Measurements from ENCODE around the gene CARTPT. TPM values are rescaled to one million over a fixed set of nuclear protein-coding genes. Genes with fewer than 3 reads are reported as not detected.
A peak's percentile ranks its signal among the peaks of the same experiment; 100 is the strongest.

CARTPT gene
- total and polyA plus RNA-seq, 9 of the 15 experiments (the other 6 are each of a cell fraction or from before 2014, with no cell fraction given), result not detected

GRCh38 chr5:71677977-71678376, 41.1 kb upstream of the CARTPT start:
- peaks cover 4 to 7% of the 10 kb centered on the region in 2 experiments; a peak in 3 of 5 replicates for H3K27me3 ChIP-seq (ENCODE audit: control insufficient read depth in 2 of 2, insufficient read depth in 2 of 2, low read length in 2 of 2)
- H3K79me2 ChIP-seq (ENCODE audit: control insufficient read depth, insufficient read depth, low read length), result no peaks in the 10 kb centered on the region
- in situ Hi-C loops (cut with MboI) (no loop called here), intact Hi-C loops (cut with micrococcal nuclease) (no loop called here)
- H3K4me1 ChIP-seq (replicated peaks in 1 of 2; ENCODE audit: control insufficient read depth in 2 of 2, insufficient read depth in 2 of 2, low read length in 2 of 2), result no peaks in the 10 kb centered on the region; a peak in 1 of 5 replicates
- WGBS (ENCODE audit: insufficient coverage, low coverage, missing lambda C conversion rate), result 0% methylated on average over 1 of the region's 1 CpG
- H3K36me3 ChIP-seq (ENCODE audit: control insufficient read depth, insufficient read depth, low read length), result no peaks in the 10 kb centered on the region
- H3K9me3 ChIP-seq (replicated peaks; ENCODE audit: control insufficient read depth, insufficient read depth, low read depth, low read length), result no peaks in the 10 kb centered on the region
- no TSS peak for BruUV-seq (replicated peaks)
- TF ChIP-seq TAF1 (IDR thresholded peaks at IDR 0.05; ENCODE audit: control insufficient read depth, extremely low read depth, insufficient read depth, low read length, severe bottlenecking), result no peak
- peak; percentile 51 for TF ChIP-seq ZNF316 (IDR thresholded peaks at IDR 0.05)
- no peaks in the 10 kb centered on the region for H4K20me1 ChIP-seq (replicated peaks; ENCODE audit: control insufficient read depth, insufficient read depth, low read length)
- H3K4me3 ChIP-seq, result no peak overlapping the region
- no peak overlapping the region for H2AFZ ChIP-seq (ENCODE audit: low read depth, low read length)
- H3K4me2 ChIP-seq (ENCODE audit: insufficient read depth, low read length), result no peak overlapping the region
- no peak for ATAC-seq
- H3K9me1 ChIP-seq (ENCODE audit: control insufficient read depth, insufficient read depth, low read length), result no peaks in the 10 kb centered on the region
- ChIA-PET POLR2A (interaction anchor here (0.8 kb wide), 1 partner anchor 80 kb away, joined by 3 read pairs; no protein-coding TSS in a partner anchor), CTCF (ENCODE audit: low intra/inter-chr PET ratio) (no interaction called here)
- DNase-seq (ENCODE audit: extremely low read depth in 1 of 4, low spot score in 3 of 4), result no peak
- no peak overlapping the region for H3K27ac ChIP-seq (ENCODE audit: extremely low read depth, low read depth, low read length)
- FAIRE-seq, result no peak
- no peak overlapping the region for H3K9ac ChIP-seq (ENCODE audit: insufficient read depth in 1 of 2, low read depth in 2 of 2, low read length in 2 of 2)

- in situ Hi-C loops (cut with MboI), result no loop called here
- Histone ChIP-seq H3K9ac (ENCODE audit: insufficient read depth in 1 of 2, low read depth in 2 of 2, low read length in 2 of 2) (no peak overlapping the region), H2AFZ (ENCODE audit: low read depth, low read length) (no peak overlapping the region), H3K27ac (ENCODE audit: extremely low read depth, low read depth, low read length) (no peak overlapping the region), H3K36me3 (ENCODE audit: control insufficient read depth, insufficient read depth, low read length) (no peaks in the 10 kb centered on the region), H3K4me1 (replicated peaks in 1 of 2; ENCODE audit: control insufficient read depth in 2 of 2, insufficient read depth in 2 of 2, low read length in 2 of 2) (no peaks in the 10 kb centered on the region; a peak in 1 of 5 replicates), H3K4me2 (ENCODE audit: insufficient read depth, low read length) (no peak overlapping the region), H3K79me2 (ENCODE audit: control insufficient read depth, insufficient read depth, low read length) (no peaks in the 10 kb centered on the region), H3K9me1 (ENCODE audit: control insufficient read depth, insufficient read depth, low read length) (no peaks in the 10 kb centered on the region), H3K4me3 (no peak overlapping the region), H3K9me3 (replicated peaks; ENCODE audit: control insufficient read depth, insufficient read depth, low read depth, low read length) (no peaks in the 10 kb centered on the region), H3K27me3 (ENCODE audit: control insufficient read depth in 2 of 2, insufficient read depth in 2 of 2, low read length in 2 of 2) (peaks cover 4 to 11% of the 10 kb centered on the region in 2 experiments; a peak in 3 of 5 replicates), H4K20me1 (replicated peaks; ENCODE audit: control insufficient read depth, insufficient read depth, low read length) (no peaks in the 10 kb centered on the region)
- BruUV-seq (replicated peaks), result no TSS peak
- 0% methylated on average over 5 of the region's 5 CpGs for WGBS (ENCODE audit: insufficient coverage, low coverage, missing lambda C conversion rate)
- DNase-seq (ENCODE audit: extremely low read depth in 1 of 4, low spot score in 3 of 4) (no peak), FAIRE-seq (no peak), ATAC-seq (no peak)
- intact Hi-C loops (cut with micrococcal nuclease), result no loop called here
- ChIA-PET CTCF (ENCODE audit: low intra/inter-chr PET ratio) (no interaction called here), POLR2A (interaction anchor here (0.6 kb wide), 1 partner anchor 356 kb away, joined by 4 read pairs; no protein-coding TSS in a partner anchor)
- TF ChIP-seq HNRNPUL1 (IDR thresholded peaks at IDR 0.05; ENCODE audit: low read length) (no peak), MYC (IDR thresholded peaks at IDR 0.05; ENCODE audit: low read depth, low read length) (no peak), MYC (CRISPR knock-in tag; IDR thresholded peaks at IDR 0.05; ENCODE audit: borderline replicate concordance, low read depth) (no peak), ARID3B (CRISPR knock-in tag; IDR thresholded peaks at IDR 0.05; ENCODE audit: borderline replicate concordance) (no peak), CREB3 (tag; conservative IDR thresholded peaks at IDR 0.05; ENCODE audit: low read depth) (no peak)
Measured at GRCh38 chr5:71679714-71680113, 39.4 kb upstream of the CARTPT start.

All from K562 (cell line).